Stimulated activated CD8-positive, alpha-beta memory T cell treated with anti-CD3 and anti-CD28 coated beads, Interleukin-7, amount 100 ng/mL, for 4 hours (primary cell): ENCODE data around the gene PTPRE.

Source experiments
- DNase-seq, 2 donors: peaks; one replicate each; pipeline ENCODE4 v3.0.0-alpha.2; 2020; ENCODE audit warnings: low read depth in 2 of 2

PTPRE gene

DNA sequence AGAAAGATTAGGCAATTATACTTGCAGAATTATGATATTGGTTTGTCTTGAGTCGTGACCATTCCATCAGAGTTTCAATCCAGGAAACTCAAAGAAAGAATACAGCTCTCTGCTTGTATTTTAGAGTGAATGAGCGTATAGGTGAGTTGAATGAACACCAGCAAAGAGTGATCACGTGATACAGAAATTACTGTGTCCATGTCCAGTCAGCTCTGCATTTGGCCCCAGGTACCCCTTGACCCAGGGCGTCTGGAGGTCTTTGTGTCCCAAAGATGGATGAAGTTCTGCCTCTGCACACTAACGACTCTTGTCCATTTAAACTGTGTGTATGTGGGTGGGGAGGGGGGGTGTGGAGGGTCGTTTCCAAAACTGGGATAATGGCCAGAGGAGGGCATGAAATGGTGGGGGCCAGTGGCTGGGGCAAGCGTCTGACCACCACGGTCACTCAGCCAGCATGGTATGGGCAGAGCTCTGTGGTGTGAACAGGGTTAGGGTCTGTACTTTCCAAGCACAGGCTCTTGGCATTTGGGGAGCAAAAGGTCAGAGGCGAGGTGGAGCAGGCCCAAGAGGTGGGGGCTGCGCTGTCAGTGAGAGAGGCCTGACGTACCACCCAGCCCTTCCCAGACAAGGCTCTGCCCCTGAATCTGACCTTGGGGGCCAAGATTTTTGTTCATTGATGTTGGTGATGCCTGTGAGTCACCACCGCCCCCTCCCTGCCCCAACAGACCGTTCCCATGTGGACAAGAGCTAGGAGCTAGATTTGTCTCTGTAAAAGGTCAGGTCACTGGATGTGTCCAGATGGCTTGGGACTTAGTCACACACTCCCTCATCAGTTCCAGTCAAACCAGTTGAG lies 1.4 kb downstream of the PTPRE start:
- DNase-seq: no peak

DNA sequence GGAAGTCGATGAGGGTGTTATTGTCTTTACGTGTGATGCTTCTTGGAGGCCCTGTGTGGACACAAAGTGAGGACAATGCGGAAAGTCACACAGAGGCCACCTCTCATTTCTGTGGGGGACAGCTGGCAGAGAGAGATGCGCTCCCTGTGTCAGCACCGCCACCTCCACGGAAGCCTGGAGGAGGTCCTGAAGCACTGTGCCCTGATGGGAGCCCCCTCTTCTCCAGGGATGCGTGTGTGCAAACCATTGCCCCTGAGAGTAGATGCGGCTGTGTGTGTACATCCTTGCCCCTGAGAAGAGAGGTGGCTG lies 2.0 kb downstream of the PTPRE start:
- DNase-seq: no peak

DNA sequence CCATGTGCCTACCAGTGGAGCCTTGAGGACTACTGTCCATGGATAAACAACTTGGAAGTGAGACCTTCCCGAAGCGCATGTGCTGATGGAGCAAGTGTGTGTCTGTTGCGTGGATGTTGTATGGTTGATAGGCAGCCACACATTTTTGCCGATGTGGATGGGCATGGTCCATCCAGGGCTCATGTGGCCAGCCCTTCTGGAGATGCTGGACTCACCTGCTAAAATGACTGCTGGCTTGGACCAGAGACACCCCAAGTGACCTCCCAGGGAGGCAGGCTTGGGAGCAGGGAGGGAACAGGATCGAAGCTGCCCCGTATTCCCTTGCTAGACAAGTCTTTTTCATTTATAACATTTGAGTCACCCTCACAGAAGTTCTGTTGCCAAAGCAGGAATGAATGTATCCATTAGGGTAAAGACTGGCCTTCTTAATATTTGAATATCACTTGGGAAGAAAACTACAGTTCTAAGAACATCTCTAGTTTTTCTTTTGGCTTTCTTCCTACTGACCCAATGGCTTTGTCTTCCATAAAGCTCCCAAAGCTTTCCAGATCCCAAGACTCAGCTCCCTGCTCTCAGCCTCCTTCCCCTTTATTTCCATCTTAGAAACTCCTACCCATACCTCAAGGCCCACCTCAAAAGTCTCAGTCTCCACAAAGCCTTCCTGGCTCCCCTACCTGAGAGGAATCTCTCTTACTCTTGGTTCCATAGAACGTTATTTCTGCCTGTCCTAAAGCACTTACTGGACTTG lies 3.0 kb downstream of the PTPRE start:
- DNase-seq: no peak

DNA sequence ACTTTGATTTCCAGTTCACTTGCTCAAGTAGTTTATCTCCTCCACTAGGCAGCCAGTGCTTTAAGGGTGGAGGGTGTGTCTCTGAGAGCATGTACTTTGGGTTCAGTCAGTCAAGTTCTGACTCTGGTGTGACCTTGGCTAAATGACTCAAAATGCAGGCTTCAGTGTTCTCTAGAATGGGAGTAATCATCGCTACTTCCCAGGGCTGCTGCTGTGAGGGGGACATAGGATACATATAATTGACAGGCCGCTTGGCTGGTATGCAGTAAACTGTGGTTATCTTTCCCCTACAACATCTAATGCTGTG lies 3.5 kb downstream of the PTPRE start:
- no peak for DNase-seq

DNA sequence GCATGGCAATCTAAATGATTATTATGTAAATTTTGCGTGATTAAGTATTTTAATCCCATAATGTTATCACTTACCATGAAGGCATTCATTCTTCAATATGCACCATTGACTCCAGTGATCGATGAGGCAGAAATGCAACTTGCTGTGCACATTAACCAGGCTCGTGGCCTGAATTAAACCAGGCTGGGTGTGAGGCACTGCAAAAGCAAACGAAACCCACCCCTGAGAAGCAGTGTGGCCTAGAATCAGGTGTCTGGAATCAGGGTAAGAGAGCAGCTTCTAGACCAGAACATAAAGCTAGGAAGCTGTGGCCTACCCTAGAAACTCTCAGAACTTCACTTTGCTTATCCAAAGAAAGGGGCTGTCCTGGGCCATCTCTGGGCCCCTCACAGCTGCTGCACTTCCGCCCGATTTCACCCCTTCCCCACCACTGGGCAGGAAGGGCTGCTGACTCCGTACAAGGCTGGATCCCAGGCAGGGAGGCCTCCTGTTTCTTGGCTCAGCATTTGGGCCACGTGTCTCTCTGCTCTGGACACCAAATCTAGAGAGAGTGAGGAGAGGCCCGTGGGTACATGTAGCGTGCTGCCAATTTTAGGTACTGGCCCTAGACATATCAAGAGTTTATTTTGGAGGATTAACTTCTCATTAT lies 4.4 kb downstream of the PTPRE start:
- DNase-seq: no peak

DNA sequence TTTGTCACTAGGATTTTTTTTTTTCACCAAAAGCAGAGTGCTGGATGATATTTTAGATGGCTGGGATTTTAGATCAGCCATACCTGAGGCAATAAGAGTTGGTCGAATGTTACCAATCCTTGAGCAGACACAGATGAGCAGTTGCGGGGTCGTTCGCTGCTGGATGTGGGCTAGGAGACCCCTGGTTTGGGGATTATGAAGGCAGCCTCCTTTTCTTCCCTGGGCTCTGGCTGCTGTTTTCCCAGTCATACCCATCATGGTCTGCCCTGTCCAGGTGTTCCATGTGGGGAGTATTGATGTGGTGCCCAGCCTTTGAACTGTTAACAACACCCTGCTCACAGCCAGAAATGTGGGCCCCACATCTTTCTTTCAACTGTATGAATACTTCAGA lies 5.0 kb downstream of the PTPRE start:
- no peak for DNase-seq

DNA sequence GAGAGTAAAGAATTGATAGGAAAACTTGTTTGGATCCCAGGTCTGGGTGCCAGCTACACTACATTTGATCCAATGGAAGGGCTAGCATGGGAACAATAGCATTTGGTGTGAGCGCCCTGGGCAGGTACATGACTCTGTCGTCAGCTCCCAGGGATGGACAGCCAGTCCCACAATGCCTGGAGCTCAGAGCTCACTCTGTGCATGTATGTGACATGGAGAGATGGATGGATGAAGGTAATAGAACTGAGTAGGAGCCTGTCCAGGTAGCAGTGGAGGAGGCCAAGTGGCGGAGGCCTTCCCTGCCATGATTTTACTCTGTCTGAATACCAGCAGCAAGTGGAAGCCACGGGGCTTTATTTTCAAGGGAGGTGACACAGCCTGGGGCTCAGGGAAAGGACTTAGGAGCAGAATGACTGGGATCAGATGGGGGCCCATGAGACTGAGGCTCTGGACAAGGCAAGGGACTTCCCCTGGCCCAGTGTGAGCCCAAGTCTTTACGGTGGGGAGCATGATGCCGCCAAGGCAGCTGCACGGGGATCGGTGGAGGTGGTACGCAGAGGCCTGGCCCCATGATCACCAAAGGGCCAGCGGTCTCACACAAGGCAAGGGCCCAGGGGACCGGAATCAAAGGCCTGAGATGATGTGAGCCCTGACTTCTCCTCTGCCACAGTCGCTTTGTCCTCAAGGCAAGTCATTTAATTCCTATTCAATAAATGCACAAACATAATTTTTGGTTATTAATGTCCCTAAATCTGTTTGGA lies 5.9 kb downstream of the PTPRE start:
- DNase-seq: no peak

DNA sequence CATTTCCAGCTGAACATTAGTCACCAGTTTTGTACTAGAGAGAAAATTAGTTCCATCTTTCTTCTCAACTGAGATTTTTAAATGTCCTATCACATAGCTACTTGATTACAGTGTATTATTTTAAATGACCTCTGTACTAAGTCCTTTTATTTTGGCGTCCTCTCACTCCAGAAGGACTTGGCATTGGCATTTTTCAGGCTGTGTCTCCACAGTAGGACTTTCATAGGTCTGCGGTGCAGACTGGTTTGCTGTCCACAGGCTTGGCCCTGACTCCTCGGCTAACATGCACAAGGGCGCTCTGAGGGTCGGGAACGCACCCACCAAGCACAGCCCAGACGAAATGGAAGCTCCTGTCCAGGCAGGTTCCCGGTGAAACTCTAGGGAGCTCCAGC lies 6.5 kb downstream of the PTPRE start:
- no peak for DNase-seq

DNA sequence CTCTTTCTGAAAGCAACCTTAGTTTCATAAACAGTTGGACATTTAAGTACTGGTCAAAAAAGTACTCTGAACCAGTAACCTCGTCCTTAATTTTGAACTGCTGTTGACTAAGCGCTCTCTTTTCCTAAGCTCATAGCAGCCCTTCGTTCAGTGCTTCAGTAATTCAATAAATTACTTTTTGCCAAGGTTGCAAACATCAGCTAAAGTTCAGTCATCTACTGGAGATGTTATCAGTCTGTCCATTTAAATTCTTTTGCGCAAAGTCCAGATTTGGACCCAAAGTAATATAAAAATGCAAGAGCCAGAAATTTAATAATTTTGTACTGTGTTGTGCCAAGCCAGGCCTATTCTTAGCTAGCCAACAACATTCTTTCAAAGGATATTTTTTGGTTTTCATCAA lies 8.4 kb downstream of the PTPRE start:
- no peak for DNase-seq

DNA sequence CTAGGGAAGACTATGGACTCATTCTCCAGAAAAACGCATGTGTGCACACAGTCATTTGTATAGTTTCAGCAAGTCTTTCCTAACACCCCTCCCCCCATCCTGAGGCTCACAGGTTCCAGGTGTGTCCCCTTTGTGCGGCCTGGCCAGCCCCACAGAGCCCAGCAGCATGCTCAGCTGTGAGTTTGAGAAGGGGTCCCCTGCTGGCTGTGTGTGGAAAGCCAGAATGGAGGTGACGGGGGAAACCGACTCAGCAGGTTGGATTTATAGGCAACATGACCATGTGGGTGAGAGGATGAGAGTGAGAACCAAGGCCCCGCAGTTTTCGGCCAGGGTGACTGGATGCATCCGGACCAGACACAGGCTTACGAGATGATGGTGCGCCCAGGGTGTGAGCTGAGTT lies 9.9 kb downstream of the PTPRE start:
- DNase-seq: no peak

DNA sequence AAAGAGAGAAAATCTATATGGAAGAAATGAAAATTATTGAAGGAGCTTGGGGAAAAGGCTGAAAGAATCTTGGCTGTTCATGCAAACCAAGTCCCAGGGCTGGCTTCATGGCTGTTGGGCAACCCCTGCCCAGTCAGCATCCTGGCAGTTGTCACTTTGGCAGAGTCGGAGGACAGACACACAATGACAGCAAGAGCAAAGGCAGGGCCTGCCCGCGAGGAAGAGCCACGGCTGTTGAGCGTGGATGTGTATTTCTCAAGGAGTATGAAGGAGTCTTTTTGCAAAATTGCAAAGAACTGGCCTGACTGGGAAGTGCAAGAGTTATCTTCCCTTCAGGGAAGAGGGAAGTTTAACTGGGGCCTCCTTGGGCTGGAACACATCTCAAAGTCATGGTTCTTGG lies 11.7 kb downstream of the PTPRE start:
- no peak for DNase-seq

DNA sequence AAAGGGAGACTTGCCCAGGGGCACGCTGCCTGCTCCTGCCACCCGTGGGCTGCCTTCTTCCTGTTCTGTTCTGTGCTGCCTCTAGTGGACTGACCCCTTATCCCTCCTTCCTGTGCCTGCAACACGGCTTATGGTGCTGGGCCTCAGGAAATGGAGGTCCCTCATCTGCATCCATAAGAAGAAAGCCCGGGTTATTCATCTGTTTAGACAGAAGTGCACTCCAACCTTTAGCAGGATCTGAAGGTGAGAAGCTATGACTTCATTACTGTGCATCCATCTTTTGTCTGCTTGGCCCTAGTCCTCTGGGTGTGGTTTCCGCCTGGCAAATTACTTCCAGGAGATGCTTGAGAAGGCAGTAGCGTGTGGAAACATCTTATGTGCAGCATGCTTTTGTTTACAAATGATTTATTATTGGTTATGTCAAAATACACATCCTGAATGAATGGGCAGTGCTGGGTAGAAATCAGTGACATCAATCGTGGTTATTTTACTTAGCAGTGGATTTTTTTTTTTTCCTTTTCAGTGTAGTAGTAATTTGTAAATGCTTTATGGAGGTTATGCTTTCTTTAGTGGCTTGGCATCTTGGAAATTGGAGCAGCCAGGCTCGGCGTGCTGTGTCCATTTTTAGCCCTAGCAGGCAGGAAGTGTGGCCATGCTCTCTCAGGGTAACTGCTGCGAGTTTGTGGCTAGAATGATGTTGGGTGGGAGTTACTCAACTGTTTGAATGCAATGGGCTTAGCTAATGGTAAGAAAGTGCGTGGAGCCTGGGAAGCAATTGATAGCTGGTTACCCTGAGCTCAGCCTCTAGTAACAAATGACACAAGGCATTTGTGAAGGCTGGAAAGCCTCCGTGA lies 12.7 kb downstream of the PTPRE start:
- no peak for DNase-seq

DNA sequence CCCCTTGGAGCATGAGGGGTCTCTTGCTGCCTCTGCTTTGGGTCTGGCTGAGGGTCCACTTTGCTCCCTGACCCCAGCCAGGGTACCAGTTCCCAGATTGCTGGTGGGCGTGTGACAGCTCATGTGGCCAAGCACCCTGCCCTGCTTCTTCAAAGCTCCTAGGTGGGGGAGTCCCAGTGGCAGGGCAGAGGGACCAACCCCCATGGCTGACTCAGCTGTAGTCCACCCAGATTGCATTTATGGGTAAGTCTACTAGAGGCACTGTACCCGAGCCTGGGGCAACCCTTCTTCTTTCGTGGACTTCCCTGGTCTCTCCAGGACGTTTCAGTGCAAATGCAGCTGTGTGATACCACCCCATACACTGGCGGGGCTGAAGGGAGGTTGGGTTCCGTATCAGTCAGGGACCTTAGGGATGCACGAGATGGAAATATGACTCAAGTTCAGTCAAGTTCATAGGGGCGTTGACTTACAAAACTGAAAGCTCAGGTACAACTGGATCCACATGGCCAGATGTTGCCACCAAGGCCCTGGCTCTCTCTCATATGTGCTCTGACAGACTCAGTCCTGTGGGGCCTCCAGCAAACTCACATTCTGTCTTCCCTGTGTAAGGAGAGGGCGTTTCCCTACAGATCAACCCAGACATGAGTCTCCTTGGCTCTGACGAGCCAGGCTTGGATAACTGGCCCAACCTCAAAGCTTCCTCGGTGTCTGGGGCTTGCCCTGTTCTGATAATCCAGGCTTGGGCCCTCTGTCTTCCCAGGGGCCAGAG lies 13.6 kb downstream of the PTPRE start:
- no peak for DNase-seq

DNA sequence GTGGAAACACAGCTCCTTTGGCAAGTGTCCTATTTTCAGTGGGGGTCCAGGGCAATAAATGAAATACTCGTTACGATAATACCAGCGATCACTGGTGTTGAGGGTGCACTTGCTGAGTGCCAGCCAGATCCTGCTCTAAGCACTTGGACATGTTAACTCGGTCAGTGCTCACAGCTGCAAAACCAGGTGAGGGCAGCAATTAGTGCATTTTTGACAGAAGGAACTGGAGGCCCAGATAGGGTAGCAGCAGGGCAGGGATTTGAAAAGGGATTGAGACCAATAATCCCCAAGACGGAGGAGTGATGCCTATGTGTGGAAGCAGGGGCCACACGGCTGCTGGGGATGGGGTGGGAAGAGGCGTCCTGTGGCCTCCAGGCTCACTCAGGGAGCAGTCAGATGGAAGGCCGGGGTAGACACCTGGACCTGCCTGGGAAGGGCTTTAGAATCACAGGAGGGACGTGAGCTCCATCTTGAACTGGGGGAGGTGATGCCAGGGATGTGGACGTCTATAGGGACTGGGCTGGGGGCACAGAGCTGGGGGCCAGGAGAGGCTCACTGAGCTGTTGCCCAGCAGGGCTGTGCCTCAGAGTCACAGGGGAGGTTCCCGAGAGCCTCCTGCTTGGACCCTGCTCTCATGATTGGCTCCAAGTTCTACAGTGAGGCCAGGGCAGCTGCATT lies 14.3 kb downstream of the PTPRE start:
- no peak for DNase-seq

DNA sequence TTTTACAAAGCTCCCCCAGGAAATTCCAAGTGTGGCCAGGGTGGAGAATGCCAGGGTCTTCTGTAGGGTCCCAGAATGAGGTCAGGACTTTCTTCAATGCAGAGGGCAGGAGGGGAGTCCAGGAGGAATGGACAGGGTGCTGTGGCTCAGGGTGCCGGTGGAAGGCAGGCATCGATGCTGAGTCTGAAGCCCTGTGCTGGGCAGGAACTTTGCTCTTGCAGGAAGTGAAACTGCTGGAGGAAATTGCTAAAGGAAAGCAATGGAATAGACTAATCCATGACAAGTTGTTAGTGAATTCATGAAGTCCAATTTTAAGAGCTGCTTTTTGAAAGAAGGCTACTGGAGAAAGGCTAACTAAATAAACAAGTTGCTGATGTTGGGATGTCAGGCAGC lies 14.8 kb downstream of the PTPRE start:
- no peak for DNase-seq

DNA sequence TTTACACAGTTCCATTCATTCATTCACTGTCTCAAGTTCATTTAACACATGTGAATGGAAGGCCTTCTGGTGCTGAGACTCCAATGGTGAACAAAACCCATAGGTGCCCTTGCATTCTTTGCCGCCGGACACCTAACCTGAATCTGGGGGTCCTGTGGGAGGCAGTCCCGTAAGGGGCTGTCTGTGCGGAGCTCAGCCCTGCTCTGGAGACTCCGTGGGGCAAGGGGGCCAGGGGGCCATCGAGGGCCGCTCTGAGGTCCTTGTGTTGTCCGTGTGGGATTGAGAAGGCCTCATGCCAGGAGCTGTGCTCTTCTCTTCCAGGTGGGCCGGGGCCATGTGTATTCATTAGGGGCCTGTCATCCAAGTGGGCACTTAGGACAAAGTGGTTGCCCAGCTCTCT lies 15.3 kb downstream of the PTPRE start:
- no peak for DNase-seq

DNA sequence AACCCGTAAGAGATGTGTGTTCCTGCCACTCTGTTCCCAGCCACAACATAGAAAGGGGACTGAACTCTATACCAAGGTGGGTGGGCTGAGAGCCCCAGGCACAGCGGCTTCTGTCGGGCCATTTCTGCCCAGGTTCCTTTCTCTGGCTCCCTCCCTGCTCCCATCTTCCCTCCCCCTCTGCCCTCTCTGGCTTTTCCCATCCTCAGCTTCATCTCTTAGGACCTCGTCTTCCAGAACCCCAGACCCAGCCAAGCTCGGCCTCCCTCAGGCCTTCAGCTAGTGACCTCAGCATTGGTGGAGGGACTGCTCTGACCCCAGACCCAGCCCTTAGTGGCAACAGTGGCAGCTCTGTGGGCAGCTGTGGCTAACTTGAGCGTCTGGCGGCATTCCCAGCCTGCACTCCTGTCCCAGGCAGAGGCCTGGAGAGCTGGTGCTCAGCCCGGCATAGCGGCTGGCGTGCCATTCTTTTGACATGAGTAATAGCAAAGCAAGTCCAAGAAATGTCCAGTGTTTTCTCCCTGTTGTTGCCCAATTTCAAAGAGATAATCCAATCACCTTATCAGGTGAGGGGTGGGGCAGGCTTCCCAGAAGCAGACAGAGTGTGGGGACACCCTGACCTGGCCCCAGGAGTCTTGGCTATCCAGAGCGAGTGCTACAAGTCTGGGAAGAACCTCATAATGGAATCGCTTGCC lies 15.9 kb downstream of the PTPRE start:
- no peak for DNase-seq

DNA sequence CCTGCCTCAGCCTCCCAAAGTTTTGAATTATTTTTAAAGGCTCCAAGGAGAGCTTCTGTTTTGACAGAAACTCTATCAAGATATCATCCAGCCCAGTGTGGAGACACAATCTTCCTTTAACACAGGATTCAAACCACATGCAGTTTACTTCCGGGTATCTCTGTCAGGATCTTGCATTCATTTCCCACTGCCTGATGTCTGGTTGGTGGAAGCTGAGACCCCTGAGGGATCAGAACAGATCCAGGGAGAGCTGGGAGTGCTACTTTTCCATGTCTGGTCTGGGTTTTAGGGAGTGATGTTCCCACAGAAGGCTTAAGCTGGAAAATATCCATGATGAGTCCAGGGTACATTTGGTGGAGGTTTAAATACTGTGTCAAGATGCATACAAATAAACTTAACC lies 16.7 kb downstream of the PTPRE start:
- no peak for DNase-seq

DNA sequence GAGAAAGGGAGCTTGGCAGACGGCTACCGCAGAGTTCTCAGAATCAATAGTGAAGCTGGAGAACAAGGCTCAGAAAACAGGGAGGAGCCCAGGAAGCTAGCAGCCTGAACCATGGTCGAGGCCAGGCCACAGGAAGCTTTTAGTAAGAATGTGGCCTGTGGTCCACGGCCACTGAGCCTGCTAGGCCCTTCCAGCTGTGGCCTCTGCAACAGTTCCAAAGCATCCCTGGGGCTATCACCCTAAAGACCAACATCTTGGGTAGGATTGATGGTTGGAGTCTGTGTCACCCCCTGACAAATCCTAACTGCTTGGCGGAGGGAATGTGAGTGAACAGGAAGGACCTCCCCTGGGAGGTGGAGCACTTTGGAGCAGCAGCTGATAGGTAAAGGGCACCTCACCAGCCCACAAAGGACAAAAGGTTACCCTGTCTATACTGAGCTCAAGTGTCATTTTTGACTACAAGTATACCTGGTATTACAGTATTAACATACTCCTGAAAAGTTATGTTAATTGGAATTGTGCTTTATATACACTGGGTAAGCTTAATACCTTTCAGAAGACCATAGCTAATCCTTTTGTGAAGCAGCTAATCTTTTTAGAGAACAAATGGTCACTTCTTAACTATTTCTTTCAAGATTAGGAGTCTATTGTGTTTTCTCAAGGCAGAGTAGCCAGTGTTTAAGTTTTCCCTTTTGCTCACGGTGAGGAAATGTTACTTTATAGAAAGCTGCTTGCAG lies 18.7 kb downstream of the PTPRE start:
- no peak for DNase-seq
